ENCODE data around the gene RASEF.
"Not testable (repeated sequence)": the region's sequence is repeated elsewhere in the genome, so short reads cannot be mapped to it uniquely, and the experiment has no call there.

RASEF gene

DNA sequence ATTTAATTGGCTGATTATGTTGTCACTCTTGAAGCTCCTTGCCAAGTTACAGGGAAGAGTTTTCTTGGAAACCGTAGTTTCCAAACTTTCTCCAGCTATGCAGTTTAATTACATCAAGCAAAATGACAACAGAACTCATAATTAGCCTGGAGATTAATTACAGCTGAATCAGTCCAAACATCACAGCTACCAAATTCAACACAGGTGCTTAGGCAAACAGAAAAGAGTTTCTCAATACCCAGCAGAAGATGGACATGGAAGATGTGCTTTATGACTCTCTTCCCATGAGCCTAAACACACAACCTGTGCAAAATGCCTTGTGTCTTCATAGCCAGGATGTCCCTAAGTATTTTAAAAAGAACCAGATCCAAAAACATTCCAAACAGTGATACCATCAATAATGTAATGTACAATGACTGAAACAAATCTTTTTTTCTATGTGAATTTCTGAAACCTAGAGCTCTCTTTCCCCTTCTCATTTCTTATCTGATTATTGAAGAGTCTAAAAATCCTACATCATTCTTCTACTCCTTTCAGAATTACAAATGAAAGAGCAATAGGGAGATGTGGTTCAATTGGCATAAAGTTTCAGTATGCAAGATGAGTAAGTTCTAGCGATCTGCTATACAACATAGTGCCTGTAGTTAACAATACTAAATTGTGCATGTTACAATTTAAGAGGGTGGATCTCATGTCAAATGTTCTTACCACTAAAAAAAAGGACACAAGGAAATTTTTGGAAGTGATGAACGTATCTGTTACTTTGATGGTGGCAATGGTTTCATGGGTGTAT lies 124.3 kb downstream of the RASEF start:
- H3K27ac Mint-ChIP-seq, result no peak overlapping the region
- no peak overlapping the region for H3K4me3 Mint-ChIP-seq
- H3K4me1 Mint-ChIP-seq (ENCODE audit: low read depth), result no peaks in the 10 kb centered on the region
- no peaks in the 10 kb centered on the region for H3K36me3 Mint-ChIP-seq (ENCODE audit: low read depth)
- H3K9me3 Mint-ChIP-seq, result no peaks in the 10 kb centered on the region
- no peaks in the 10 kb centered on the region for H3K27me3 Mint-ChIP-seq

DNA sequence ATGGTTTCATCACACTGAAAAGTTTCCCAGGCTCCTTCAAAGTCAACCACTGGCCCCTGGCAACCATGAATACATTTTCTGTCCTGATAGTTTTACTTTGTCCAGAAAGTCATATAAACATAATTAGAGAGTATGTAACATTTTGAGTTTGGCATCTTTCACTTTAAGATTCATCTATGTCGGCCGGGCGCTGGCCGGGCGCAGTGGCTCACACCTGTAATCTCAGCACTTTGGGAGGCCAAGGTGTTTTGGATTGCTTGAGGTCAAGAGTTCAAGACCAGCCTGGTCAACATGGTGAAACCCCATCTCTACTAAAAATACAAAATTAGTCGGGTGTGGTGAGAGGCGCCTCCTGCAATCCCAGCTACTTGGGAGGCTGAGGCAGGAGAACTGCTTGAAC lies 126.4 kb downstream of the RASEF start:
- not testable (repeated sequence) for H3K27me3 Mint-ChIP-seq; H3K27ac Mint-ChIP-seq; H3K36me3 Mint-ChIP-seq (ENCODE audit: low read depth); H3K9me3 Mint-ChIP-seq; H3K4me3 Mint-ChIP-seq; H3K4me1 Mint-ChIP-seq (ENCODE audit: low read depth)

DNA sequence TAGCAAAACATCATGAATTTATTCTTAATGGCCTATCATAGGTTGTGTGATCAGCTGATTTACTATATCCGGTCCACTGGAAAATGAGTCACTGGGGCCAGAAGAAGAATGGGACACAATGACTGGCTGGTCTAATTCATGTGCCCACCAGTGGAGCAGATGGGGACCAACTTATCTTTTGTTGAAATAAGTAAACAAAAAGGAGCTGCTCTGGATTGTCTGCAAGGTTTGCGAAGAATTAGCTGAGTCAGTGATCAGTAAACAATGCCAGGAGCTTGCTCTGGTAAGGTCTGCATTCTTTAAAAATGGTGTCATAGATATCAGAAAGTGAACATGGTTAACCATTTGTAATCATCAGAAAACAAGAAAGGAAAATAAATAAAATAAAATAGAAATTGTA lies 128.0 kb downstream of the RASEF start:
- Mint-ChIP-seq H3K4me3 (no peak overlapping the region), H3K27me3 (no peaks in the 10 kb centered on the region), H3K36me3 (ENCODE audit: low read depth) (no peaks in the 10 kb centered on the region), H3K27ac (no peak overlapping the region), H3K4me1 (ENCODE audit: low read depth) (no peaks in the 10 kb centered on the region), H3K9me3 (no peaks in the 10 kb centered on the region)

DNA sequence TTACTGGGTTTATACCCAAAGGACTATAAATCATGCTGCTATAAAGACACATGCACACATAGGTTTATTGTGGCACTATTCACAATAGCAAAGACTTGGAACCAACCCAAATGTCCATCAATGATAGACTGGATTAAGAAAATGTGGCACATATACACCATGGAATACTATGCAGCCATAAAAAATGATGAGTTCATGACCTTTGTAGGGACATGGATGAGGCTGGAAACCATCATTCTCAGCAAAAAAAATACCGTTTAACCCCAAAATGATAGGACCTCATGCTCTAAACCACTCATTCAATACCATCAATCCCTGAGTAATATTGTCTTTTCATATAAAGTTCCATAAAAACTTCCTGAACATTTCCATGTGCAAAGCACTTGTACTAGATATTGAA lies 128.9 kb downstream of the RASEF start:
- H3K27me3 Mint-ChIP-seq; H3K27ac Mint-ChIP-seq; H3K4me3 Mint-ChIP-seq; H3K36me3 Mint-ChIP-seq (ENCODE audit: low read depth); H3K4me1 Mint-ChIP-seq (ENCODE audit: low read depth); H3K9me3 Mint-ChIP-seq: not testable (repeated sequence)

DNA sequence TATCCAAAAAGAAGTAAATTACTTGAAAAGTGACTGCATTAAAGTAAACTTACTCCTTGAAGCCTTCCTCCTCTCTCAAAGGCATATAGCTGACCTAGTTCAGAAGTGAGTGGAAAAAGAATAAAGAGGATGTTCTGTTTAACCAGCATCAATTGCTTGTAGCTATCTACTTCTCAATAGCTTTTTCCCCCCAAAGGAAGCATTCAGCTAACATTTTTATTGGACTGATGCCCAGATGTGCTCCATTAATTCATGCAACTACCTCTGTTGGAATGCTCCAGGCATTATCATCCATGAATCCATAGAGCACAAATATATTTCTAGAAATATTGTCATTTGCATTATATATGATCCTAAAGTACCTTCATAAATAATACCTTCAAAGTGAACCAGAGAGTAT lies 132.8 kb downstream of the RASEF start:
- no peak overlapping the region for H3K4me3 Mint-ChIP-seq
- no peaks in the 10 kb centered on the region for H3K36me3 Mint-ChIP-seq (ENCODE audit: low read depth)
- no peak overlapping the region for H3K27ac Mint-ChIP-seq
- H3K4me1 Mint-ChIP-seq (ENCODE audit: low read depth), result no peaks in the 10 kb centered on the region
- H3K27me3 Mint-ChIP-seq, result no peaks in the 10 kb centered on the region
- no peaks in the 10 kb centered on the region for H3K9me3 Mint-ChIP-seq
